Activated naive CD8-positive, alpha-beta T cell (primary cell): ENCODE results near the gene SH2D5.

Experiments
- H3K27ac Mint-ChIP-seq: one replicate; pipeline ENCODE4 v1.8.0; 2021; ENCODE audit warnings: mixed read lengths
- H3K27me3 Mint-ChIP-seq: one replicate; pipeline ENCODE4 v1.8.0; 2021; ENCODE audit warnings: mixed read lengths
- H3K36me3 Mint-ChIP-seq: one replicate; pipeline ENCODE4 v1.8.0; 2021; ENCODE audit warnings: mixed read lengths
- H3K4me1 Mint-ChIP-seq: one replicate; pipeline ENCODE4 v1.8.0; 2021; ENCODE audit warnings: low read depth, mixed read lengths
- H3K4me3 Mint-ChIP-seq: one replicate; pipeline ENCODE4 v1.8.0; 2021; ENCODE audit warnings: mild to moderate bottlenecking, mixed read lengths
- H3K9me3 Mint-ChIP-seq: one replicate; pipeline ENCODE4 v1.8.0; 2021; ENCODE audit warnings: low read depth, mixed read lengths

The SH2D5 gene

GRCh38 chr1:20732588-20733359 lies at the start of gene SH2D5:
SH2D5 (minus strand) TSS chr1:20732703; CDS start chr1:20728044, 4,659 bp downstream.
- no peaks in the 10 kb centered on the region for H3K36me3 Mint-ChIP-seq
- H3K27ac Mint-ChIP-seq: peak within 1 kb of the TSS; percentile 66
- H3K4me3 Mint-ChIP-seq: peak within 1 kb of the TSS; percentile 89
- no peaks in the 10 kb centered on the region for H3K9me3 Mint-ChIP-seq
- H3K27me3 Mint-ChIP-seq: peaks cover 2% of the 10 kb centered on the region
- H3K4me1 Mint-ChIP-seq: peaks cover 12% of the 10 kb centered on the region

GRCh38 chr1:20775700-20776099 lies 43.2 kb upstream of the SH2D5 start:
- no peaks in the 10 kb centered on the region for H3K9me3 Mint-ChIP-seq
- no peak overlapping the region for H3K27ac Mint-ChIP-seq
- peaks cover 5% of the 10 kb centered on the region for H3K36me3 Mint-ChIP-seq
- H3K27me3 Mint-ChIP-seq: no peaks in the 10 kb centered on the region
- H3K4me3 Mint-ChIP-seq: no peak overlapping the region
- H3K4me1 Mint-ChIP-seq: peaks cover 28% of the 10 kb centered on the region

- H3K27me3 Mint-ChIP-seq: no peaks in the 10 kb centered on the region
These were observed 39.3 kb upstream of the SH2D5 start for GRCh38 chr1:20771780-20772179.

GRCh38 chr1:20770314-20771087 lies 38.0 kb upstream of the SH2D5 start:
- Mint-ChIP-seq H3K4me1 (no peaks in the 10 kb centered on the region), H3K27me3 (no peaks in the 10 kb centered on the region), H3K27ac (no peak overlapping the region), H3K36me3 (peaks cover 5% of the 10 kb centered on the region), H3K9me3 (no peaks in the 10 kb centered on the region), H3K4me3 (no peak overlapping the region)

More at GRCh38 chr1:20771780-20772179, 39.3 kb upstream of the SH2D5 start:
- peaks cover 5% of the 10 kb centered on the region for H3K4me1 Mint-ChIP-seq
- no peak overlapping the region for H3K4me3 Mint-ChIP-seq
- H3K36me3 Mint-ChIP-seq: peaks cover 5% of the 10 kb centered on the region
- no peaks in the 10 kb centered on the region for H3K9me3 Mint-ChIP-seq
- peak overlapping the region; percentile 28 for H3K27ac Mint-ChIP-seq

GRCh38 chr1:20767271-20767670 lies 34.8 kb upstream of the SH2D5 start:
- H3K36me3 Mint-ChIP-seq: peaks cover 5% of the 10 kb centered on the region
- H3K4me3 Mint-ChIP-seq: no peak overlapping the region
- no peaks in the 10 kb centered on the region for H3K4me1 Mint-ChIP-seq
- H3K27me3 Mint-ChIP-seq: no peaks in the 10 kb centered on the region
- H3K27ac Mint-ChIP-seq: no peak overlapping the region
- no peaks in the 10 kb centered on the region for H3K9me3 Mint-ChIP-seq

GRCh38 chr1:20763417-20763816 lies 30.9 kb upstream of the SH2D5 start:
- no peak overlapping the region for H3K27ac Mint-ChIP-seq

GRCh38 chr1:20760322-20760721 lies 27.8 kb upstream of the SH2D5 start:
- no peak overlapping the region for H3K27ac Mint-ChIP-seq
- H3K36me3 Mint-ChIP-seq: peaks cover 6% of the 10 kb centered on the region

More at GRCh38 chr1:20763417-20763816, 30.9 kb upstream of the SH2D5 start:
- peaks cover 6% of the 10 kb centered on the region for H3K36me3 Mint-ChIP-seq
- no peaks in the 10 kb centered on the region for H3K9me3 Mint-ChIP-seq
- no peaks in the 10 kb centered on the region for H3K27me3 Mint-ChIP-seq
- H3K4me1 Mint-ChIP-seq: no peaks in the 10 kb centered on the region
- H3K4me3 Mint-ChIP-seq: no peak overlapping the region

GRCh38 chr1:20753589-20753988 lies 21.1 kb upstream of the SH2D5 start:
- no peaks in the 10 kb centered on the region for H3K9me3 Mint-ChIP-seq
- H3K36me3 Mint-ChIP-seq: peaks cover 4% of the 10 kb centered on the region
- H3K27me3 Mint-ChIP-seq: no peaks in the 10 kb centered on the region
- H3K27ac Mint-ChIP-seq: peak overlapping the region; percentile 30
- H3K4me1 Mint-ChIP-seq: peaks cover 6% of the 10 kb centered on the region
- no peak overlapping the region for H3K4me3 Mint-ChIP-seq

More at GRCh38 chr1:20760322-20760721, 27.8 kb upstream of the SH2D5 start:
- Mint-ChIP-seq H3K27me3 (no peaks in the 10 kb centered on the region), H3K4me1 (no peaks in the 10 kb centered on the region), H3K9me3 (no peaks in the 10 kb centered on the region), H3K4me3 (no peak overlapping the region)

GRCh38 chr1:20751462-20751990 lies 19.0 kb upstream of the SH2D5 start:
- Mint-ChIP-seq H3K27me3 (no peaks in the 10 kb centered on the region), H3K9me3 (no peaks in the 10 kb centered on the region), H3K4me1 (peaks cover 6% of the 10 kb centered on the region), H3K4me3 (no peak overlapping the region), H3K36me3 (peaks cover 4% of the 10 kb centered on the region), H3K27ac (no peak overlapping the region)

- Mint-ChIP-seq H3K4me3 (no peak overlapping the region), H3K36me3 (peaks cover 9% of the 10 kb centered on the region), H3K9me3 (no peaks in the 10 kb centered on the region), H3K27me3 (no peaks in the 10 kb centered on the region), H3K4me1 (no peaks in the 10 kb centered on the region), H3K27ac (no peak overlapping the region)
These were observed 10.2 kb upstream of the SH2D5 start for GRCh38 chr1:20742671-20743070.

GRCh38 chr1:20740781-20741180 lies 8.3 kb upstream of the SH2D5 start:
- H3K9me3 Mint-ChIP-seq: no peaks in the 10 kb centered on the region
- H3K4me3 Mint-ChIP-seq: no peak overlapping the region
- no peaks in the 10 kb centered on the region for H3K4me1 Mint-ChIP-seq
- no peaks in the 10 kb centered on the region for H3K27me3 Mint-ChIP-seq
- H3K36me3 Mint-ChIP-seq: peaks cover 9% of the 10 kb centered on the region
- no peak overlapping the region for H3K27ac Mint-ChIP-seq

- no peak overlapping the region for H3K4me3 Mint-ChIP-seq
- H3K4me1 Mint-ChIP-seq: no peaks in the 10 kb centered on the region
- no peaks in the 10 kb centered on the region for H3K27me3 Mint-ChIP-seq
- H3K36me3 Mint-ChIP-seq: peaks cover 5% of the 10 kb centered on the region
- no peaks in the 10 kb centered on the region for H3K9me3 Mint-ChIP-seq
- H3K27ac Mint-ChIP-seq: peak overlapping the region; percentile 29
These were observed 6.7 kb upstream of the SH2D5 start for GRCh38 chr1:20739225-20739624.

GRCh38 chr1:20735581-20736111 lies 3.1 kb upstream of the SH2D5 start:
- no peaks in the 10 kb centered on the region for H3K36me3 Mint-ChIP-seq
- no peak overlapping the region for H3K4me3 Mint-ChIP-seq
- H3K27ac Mint-ChIP-seq: no peak overlapping the region
- no peaks in the 10 kb centered on the region for H3K9me3 Mint-ChIP-seq
- no peaks in the 10 kb centered on the region for H3K27me3 Mint-ChIP-seq
- H3K4me1 Mint-ChIP-seq: peaks cover 7% of the 10 kb centered on the region

GRCh38 chr1:20733360-20733975 lies 965 bp upstream of the SH2D5 start:
- peak overlapping the region; percentile 66 for H3K27ac Mint-ChIP-seq
- H3K36me3 Mint-ChIP-seq: no peaks in the 10 kb centered on the region
- peak overlapping the region; percentile 89 for H3K4me3 Mint-ChIP-seq
- H3K4me1 Mint-ChIP-seq: peaks cover 12% of the 10 kb centered on the region
- peaks cover 2% of the 10 kb centered on the region for H3K27me3 Mint-ChIP-seq
- H3K9me3 Mint-ChIP-seq: no peaks in the 10 kb centered on the region
